Caco-2 (cell line): ENCODE data around the gene RPL32. TPM values are rescaled to one million over a fixed set of nuclear protein-coding genes. Genes with fewer than 3 reads are reported as not detected.

Source experiments
- BruUV-seq: library from RNA; stranded (reverse); fragments of 400-500 nt; replicated peaks from 2 replicates; lab custom pipeline; 2021; lab: Mats Ljungman, UMichigan
- CTCF ChIA-PET: fragments of 300-600 bp; sonication (Branson Sonifier 250); formaldehyde crosslinking; loops from one replicate; lab custom pipeline; 2022; ENCODE audit warnings: antibody characterized with exemption; lab: Charles Lee
- POLR2A ChIA-PET: fragments of 300-600 bp; sonication (Branson Sonifier 250); formaldehyde crosslinking; loops from one replicate; lab custom pipeline; 2022; ENCODE audit warnings: antibody characterized with exemption; lab: Charles Lee
- DNase-seq, 2 experiments: peaks; one replicate each; pipeline versions ENCODE4 v3.0.0 to v3.0.0-alpha.2; 2020 to 2022
- H3K27me3 ChIP-seq: replicated peaks from 2 replicates; pipeline ENCODE4 v1.6.0; 2011; ENCODE audit warnings: low read length; ENCODE audit not compliant: control insufficient read depth, insufficient read depth
- H3K36me3 ChIP-seq: 2 replicates; pipeline ENCODE4 v1.5.1; 2011; ENCODE audit warnings: low read length; ENCODE audit not compliant: control insufficient read depth, insufficient read depth
- H3K4me1 ChIP-seq: fragments of 250-450 bp; sonication (Bioruptor Pico); 2 replicates; pipeline ENCODE4 v1.5.1; 2020; ENCODE audit warnings: mild to moderate bottlenecking
- H3K4me3 ChIP-seq: 2 replicates; pipeline ENCODE4 v1.5.1; 2011; ENCODE audit warnings: low read depth, mild to moderate bottlenecking, control low read depth, low read length
- H3K9me3 ChIP-seq: fragments of 250-450 bp; sonication (Bioruptor Pico); 2 replicates; pipeline ENCODE4 v1.5.1; 2020; ENCODE audit warnings: mild to moderate bottlenecking, moderate library complexity
- H3K27ac Mint-ChIP-seq: one replicate; pipeline ENCODE4 v1.8.0; 2022; ENCODE audit warnings: mixed read lengths; ENCODE audit not compliant: unreplicated experiment
- H3K27me3 Mint-ChIP-seq: one replicate; pipeline ENCODE4 v1.8.0; 2022; ENCODE audit warnings: mixed read lengths; ENCODE audit not compliant: insufficient read depth, unreplicated experiment
- H3K36me3 Mint-ChIP-seq: one replicate; pipeline ENCODE4 v1.8.0; 2022; ENCODE audit warnings: mild to moderate bottlenecking, mixed read lengths; ENCODE audit not compliant: insufficient read depth, unreplicated experiment
- H3K4me1 Mint-ChIP-seq: one replicate; pipeline ENCODE4 v1.8.0; 2022; ENCODE audit warnings: low read depth, mixed read lengths; ENCODE audit not compliant: unreplicated experiment
- H3K4me3 Mint-ChIP-seq: one replicate; pipeline ENCODE4 v1.8.0; 2022; ENCODE audit warnings: mild to moderate bottlenecking, moderate library complexity, mixed read lengths; ENCODE audit not compliant: unreplicated experiment
- H3K9me3 Mint-ChIP-seq: one replicate; pipeline ENCODE4 v1.8.0; 2022; ENCODE audit warnings: mixed read lengths; ENCODE audit not compliant: unreplicated experiment
- CTCF ChIP-seq, 2 experiments: fragments of 200-600 bp in 1 of 2; IDR thresholded peaks; 1 replicate in 1 of 2; 2 replicates in 1 of 2; pipeline versions ENCODE4 v1.5.1 to v1.8.0; 2011 to 2022; ENCODE audit warnings: antibody characterized with exemption in 1 of 2, control low read depth in 1 of 2, inconsistent platforms in 1 of 2, low read depth in 1 of 2, low read length in 1 of 2, mild to moderate bottlenecking in 1 of 2, moderate library complexity in 1 of 2; ENCODE audit not compliant: insufficient read depth in 1 of 2, severe bottlenecking in 1 of 2, unreplicated experiment in 1 of 2
- intact Hi-C: fragments of 100-400 bp; cut with micrococcal nuclease; formaldehyde crosslinking; loops from one replicate; pipeline ENCODE4 v1.10.0; 2022; ENCODE audit not compliant: unreplicated experiment
- total RNA-seq: library from RNA; stranded (reverse); gene quantifications from 2 replicates; pipeline ENCODE4 v1.2.3, GENCODE V29; 2022

RPL32 gene
- total RNA-seq, 1 experiment from 2014 or later, result 1,713 TPM

- TF ChIP-seq CTCF (IDR thresholded peaks at IDR 0.05; ENCODE audit: insufficient read depth in 1 of 2, low read depth in 1 of 2, low read length in 1 of 2, severe bottlenecking in 1 of 2, unreplicated experiment in 1 of 2), result no peak
- intact Hi-C loops, result no loop called here
- H3K9me3 Mint-ChIP-seq, result no peaks in the 10 kb centered on the region
- DNase-seq, result no peak
- Histone ChIP-seq H3K4me1 (no peaks in the 10 kb centered on the region), H3K27me3 (no peaks in the 10 kb centered on the region), H3K9me3 (no peaks in the 10 kb centered on the region), H3K4me3 (no peak overlapping the region), H3K36me3 (no peaks in the 10 kb centered on the region)
- peaks cover 2% of the 10 kb centered on the region for H3K27me3 Mint-ChIP-seq
- no peaks in the 10 kb centered on the region for H3K4me1 Mint-ChIP-seq
- no peak overlapping the region for H3K4me3 Mint-ChIP-seq
- ChIA-PET POLR2A (interaction anchor here (0.5 kb wide), 1 partner anchor 225 kb away, joined by 3 read pairs; no protein-coding TSS in a partner anchor), CTCF (no interaction called here)
- no TSS peak for BruUV-seq
- no peak overlapping the region for H3K27ac Mint-ChIP-seq
- H3K36me3 Mint-ChIP-seq, result no peaks in the 10 kb centered on the region
These were observed 44.1 kb downstream of the RPL32 start for GRCh38 chr3:12797124-12797891.

- ChIA-PET CTCF (no interaction called here), POLR2A (interaction anchor here (0.6 kb wide), 1 partner anchor 14 kb away, joined by 5 read pairs; no protein-coding TSS in a partner anchor)
These were observed 44.9 kb downstream of the RPL32 start, which contains the start of gene CAND2 for GRCh38 chr3:12796171-12797123. TSS of gene CAND2 (plus strand) at chr3:12796680. CDS start at chr3:12796721, 41 bp downstream.

More at GRCh38 chr3:12796171-12797123, 44.9 kb downstream of the RPL32 start, which contains the start of gene CAND2:
- Histone ChIP-seq H3K36me3 (no peaks in the 10 kb centered on the region), H3K9me3 (no peaks in the 10 kb centered on the region), H3K27me3 (no peaks in the 10 kb centered on the region), H3K4me3 (no peak within 1 kb of the TSS), H3K4me1 (no peaks in the 10 kb centered on the region)
- H3K9me3 Mint-ChIP-seq, result no peaks in the 10 kb centered on the region
- intact Hi-C loops, result no loop called here
- H3K27me3 Mint-ChIP-seq, result peaks cover 2% of the 10 kb centered on the region
- no peaks in the 10 kb centered on the region for H3K4me1 Mint-ChIP-seq
- no peaks in the 10 kb centered on the region for H3K36me3 Mint-ChIP-seq
- no peak within 1 kb of the TSS for H3K4me3 Mint-ChIP-seq
- no peak for TF ChIP-seq CTCF (IDR thresholded peaks at IDR 0.05; ENCODE audit: insufficient read depth in 1 of 2, low read depth in 1 of 2, low read length in 1 of 2, severe bottlenecking in 1 of 2, unreplicated experiment in 1 of 2)
- H3K27ac Mint-ChIP-seq, result no peak within 1 kb of the TSS
- no peak for DNase-seq
- no TSS peak for BruUV-seq
